ENCODE results near the gene TPK1. TPM values are rescaled to one million over a fixed set of nuclear protein-coding genes. Genes with fewer than 3 reads are reported as not detected.

TPK1 gene
- total RNA-seq, 2 donors from 2014 or later, result 26.2 to 31.3 TPM

GRCh38 chr7:144725070-144725469 lies 110.8 kb downstream of the TPK1 start:
- no peak overlapping the region for H3K27ac Mint-ChIP-seq
- H3K9me3 Mint-ChIP-seq, result peaks cover 0 to 3% of the 10 kb centered on the region in 2 donors
- no peaks in the 10 kb centered on the region for H3K27me3 Mint-ChIP-seq (ENCODE audit: low read depth)
- ATAC-seq (replicated peaks in 1 of 2) (no peak), DNase-seq (no peak)
- no peaks in the 10 kb centered on the region for H3K36me3 Mint-ChIP-seq (ENCODE audit: insufficient read depth in 2 of 2)
- peaks cover 6% of the 10 kb centered on the region for H3K4me1 Mint-ChIP-seq (ENCODE audit: low read depth)
- no peak overlapping the region for H3K4me3 Mint-ChIP-seq

GRCh38 chr7:144723301-144723700 lies 112.6 kb downstream of the TPK1 start:
- peaks cover 0 to 1% of the 10 kb centered on the region in 2 donors for H3K36me3 Mint-ChIP-seq (ENCODE audit: insufficient read depth in 2 of 2)
- no peaks in the 10 kb centered on the region for H3K27me3 Mint-ChIP-seq (ENCODE audit: low read depth)
- H3K9me3 Mint-ChIP-seq, result peaks cover 3 to 7% of the 10 kb centered on the region in 2 donors
- no peak for DNase-seq
- peaks cover 6% of the 10 kb centered on the region for H3K4me1 Mint-ChIP-seq (ENCODE audit: low read depth)
- no peak for ATAC-seq (replicated peaks in 1 of 2)
- H3K27ac Mint-ChIP-seq, result no peak overlapping the region
- no peak overlapping the region for H3K4me3 Mint-ChIP-seq

GRCh38 chr7:144720710-144721109 lies 115.1 kb downstream of the TPK1 start:
- H3K4me3 Mint-ChIP-seq, result no peak overlapping the region
- peaks cover 6% of the 10 kb centered on the region for H3K4me1 Mint-ChIP-seq (ENCODE audit: low read depth)
- no peaks in the 10 kb centered on the region for H3K27me3 Mint-ChIP-seq (ENCODE audit: low read depth)
- peaks cover 0 to 1% of the 10 kb centered on the region in 2 donors for H3K36me3 Mint-ChIP-seq (ENCODE audit: insufficient read depth in 2 of 2)
- ATAC-seq (replicated peaks in 1 of 2) (no peak), DNase-seq (no peak)
- H3K27ac Mint-ChIP-seq, result no peak overlapping the region
- H3K9me3 Mint-ChIP-seq, result peaks cover 3 to 7% of the 10 kb centered on the region in 2 donors

- peaks cover 6% of the 10 kb centered on the region for H3K4me1 Mint-ChIP-seq (ENCODE audit: low read depth)
- ATAC-seq (replicated peaks in 1 of 2), result no peak
- H3K9me3 Mint-ChIP-seq, result peaks cover 3 to 7% of the 10 kb centered on the region in 2 donors
- no peak overlapping the region for H3K4me3 Mint-ChIP-seq
- H3K36me3 Mint-ChIP-seq (ENCODE audit: insufficient read depth in 2 of 2), result peaks cover 0 to 1% of the 10 kb centered on the region in 2 donors
- H3K27ac Mint-ChIP-seq, result no peak overlapping the region
- no peak for DNase-seq
- no peaks in the 10 kb centered on the region for H3K27me3 Mint-ChIP-seq (ENCODE audit: low read depth)
Observed at GRCh38 chr7:144720149-144720548, 115.7 kb downstream of the TPK1 start.

- no peak for DNase-seq
- peaks cover 3 to 7% of the 10 kb centered on the region in 2 donors for H3K9me3 Mint-ChIP-seq
- no peak overlapping the region for H3K4me3 Mint-ChIP-seq
- H3K36me3 Mint-ChIP-seq (ENCODE audit: insufficient read depth in 2 of 2), result peaks cover 0 to 1% of the 10 kb centered on the region in 2 donors
- H3K27me3 Mint-ChIP-seq (ENCODE audit: low read depth), result no peaks in the 10 kb centered on the region
- peaks cover 6% of the 10 kb centered on the region for H3K4me1 Mint-ChIP-seq (ENCODE audit: low read depth)
- no peak overlapping the region for H3K27ac Mint-ChIP-seq
- ATAC-seq (replicated peaks in 1 of 2), result no peak
Observed at GRCh38 chr7:144717720-144718119, 118.1 kb downstream of the TPK1 start.

- DNase-seq (no peak), ATAC-seq (replicated peaks in 1 of 2) (no peak)
- Mint-ChIP-seq H3K36me3 (ENCODE audit: insufficient read depth in 2 of 2) (peaks cover 0 to 1% of the 10 kb centered on the region in 2 donors), H3K27ac (no peak overlapping the region), H3K4me3 (no peak overlapping the region), H3K9me3 (peaks cover 2 to 6% of the 10 kb centered on the region in 2 donors), H3K4me1 (ENCODE audit: low read depth) (no peaks in the 10 kb centered on the region), H3K27me3 (ENCODE audit: low read depth) (no peaks in the 10 kb centered on the region)
Observed at GRCh38 chr7:144713850-144714249, 122.0 kb downstream of the TPK1 start.

GRCh38 chr7:144710791-144711190 lies 125.1 kb downstream of the TPK1 start:
- Mint-ChIP-seq H3K9me3 (no peaks in the 10 kb centered on the region), H3K4me3 (no peak overlapping the region), H3K27me3 (ENCODE audit: low read depth) (no peaks in the 10 kb centered on the region), H3K4me1 (ENCODE audit: low read depth) (no peaks in the 10 kb centered on the region), H3K27ac (no peak overlapping the region), H3K36me3 (ENCODE audit: insufficient read depth in 2 of 2) (no peaks in the 10 kb centered on the region)
- no peak for DNase-seq
- no peak for ATAC-seq (replicated peaks in 1 of 2)

- Mint-ChIP-seq H3K4me3 (no peak overlapping the region), H3K36me3 (ENCODE audit: insufficient read depth in 2 of 2) (peaks cover 0 to 1% of the 10 kb centered on the region in 2 donors), H3K9me3 (no peaks in the 10 kb centered on the region), H3K27me3 (ENCODE audit: low read depth) (no peaks in the 10 kb centered on the region), H3K27ac (no peak overlapping the region), H3K4me1 (ENCODE audit: low read depth) (no peaks in the 10 kb centered on the region)
- no peak for DNase-seq
- no peak for ATAC-seq (replicated peaks in 1 of 2)
Observed at GRCh38 chr7:144709066-144709465, 126.8 kb downstream of the TPK1 start.

GRCh38 chr7:144691240-144691639 lies 144.6 kb downstream of the TPK1 start:
- Mint-ChIP-seq H3K9me3 (no peaks in the 10 kb centered on the region), H3K4me3 (no peak overlapping the region), H3K36me3 (ENCODE audit: insufficient read depth in 2 of 2) (no peaks in the 10 kb centered on the region), H3K4me1 (ENCODE audit: low read depth) (no peaks in the 10 kb centered on the region), H3K27me3 (ENCODE audit: low read depth) (no peaks in the 10 kb centered on the region), H3K27ac (no peak overlapping the region)
- DNase-seq, result no peak
- ATAC-seq (replicated peaks in 1 of 2), result no peak

GRCh38 chr7:144682581-144683280 lies 153.1 kb downstream of the TPK1 start:
- Mint-ChIP-seq H3K27me3 (ENCODE audit: low read depth) (no peaks in the 10 kb centered on the region), H3K4me3 (no peak overlapping the region), H3K9me3 (no peaks in the 10 kb centered on the region), H3K27ac (no peak overlapping the region), H3K4me1 (ENCODE audit: low read depth) (no peaks in the 10 kb centered on the region), H3K36me3 (ENCODE audit: insufficient read depth in 2 of 2) (no peaks in the 10 kb centered on the region)
- no peak for DNase-seq
- no peak for ATAC-seq (replicated peaks in 1 of 2)

GRCh38 chr7:144676492-144676891 lies 159.4 kb downstream of the TPK1 start:
- Mint-ChIP-seq H3K4me3 (no peak overlapping the region), H3K27ac (no peak overlapping the region), H3K9me3 (no peaks in the 10 kb centered on the region), H3K36me3 (ENCODE audit: insufficient read depth in 2 of 2) (no peaks in the 10 kb centered on the region), H3K4me1 (ENCODE audit: low read depth) (no peaks in the 10 kb centered on the region), H3K27me3 (ENCODE audit: low read depth) (no peaks in the 10 kb centered on the region)
- ATAC-seq (replicated peaks in 1 of 2), result no peak
- no peak for DNase-seq

GRCh38 chr7:144674550-144674949 lies 161.3 kb downstream of the TPK1 start:
- H3K36me3 Mint-ChIP-seq (ENCODE audit: insufficient read depth in 2 of 2), result no peaks in the 10 kb centered on the region
- no peak for DNase-seq

GRCh38 chr7:144672869-144673268 lies 163.0 kb downstream of the TPK1 start:
- no peak overlapping the region for H3K27ac Mint-ChIP-seq

More at GRCh38 chr7:144674550-144674949, 161.3 kb downstream of the TPK1 start:
- Mint-ChIP-seq H3K9me3 (no peaks in the 10 kb centered on the region), H3K4me3 (no peak overlapping the region), H3K27ac (no peak overlapping the region), H3K4me1 (ENCODE audit: low read depth) (no peaks in the 10 kb centered on the region), H3K27me3 (ENCODE audit: low read depth) (no peaks in the 10 kb centered on the region)
- ATAC-seq (replicated peaks in 1 of 2), result no peak

GRCh38 chr7:144671429-144671828 lies 164.4 kb downstream of the TPK1 start:
- Mint-ChIP-seq H3K27me3 (ENCODE audit: low read depth) (no peaks in the 10 kb centered on the region), H3K4me3 (no peak overlapping the region), H3K4me1 (ENCODE audit: low read depth) (no peaks in the 10 kb centered on the region), H3K36me3 (ENCODE audit: insufficient read depth in 2 of 2) (no peaks in the 10 kb centered on the region), H3K27ac (no peak overlapping the region), H3K9me3 (no peaks in the 10 kb centered on the region)
- no peak for ATAC-seq (replicated peaks in 1 of 2)
- DNase-seq, result no peak

More at GRCh38 chr7:144672869-144673268, 163.0 kb downstream of the TPK1 start:
- Mint-ChIP-seq H3K9me3 (no peaks in the 10 kb centered on the region), H3K27me3 (ENCODE audit: low read depth) (no peaks in the 10 kb centered on the region), H3K4me3 (no peak overlapping the region), H3K4me1 (ENCODE audit: low read depth) (no peaks in the 10 kb centered on the region), H3K36me3 (ENCODE audit: insufficient read depth in 2 of 2) (no peaks in the 10 kb centered on the region)
- DNase-seq (no peak), ATAC-seq (replicated peaks in 1 of 2) (no peak)

All from activated T-cell treated with anti-CD3 and anti-CD28 coated beads, Interleukin-2, amount 50 U/mL, for 72 hours (primary cell).